Panc1 (cell line): ENCODE results near the gene TMEM91. TPM values are rescaled to one million over a fixed set of nuclear protein-coding genes. Genes with fewer than 3 reads are reported as not detected.

ENCODE experiments used
- ATAC-seq: fragments of 200-7000 bp; cut with Tn5 transposase; 2 replicates; pipeline ENCODE4 v1.9.1; 2020; ENCODE audit warnings: mild to moderate bottlenecking, moderate library complexity
- BruUV-seq: library from RNA; stranded (reverse); fragments of 400-500 nt; replicated peaks from 2 replicates; lab custom pipeline; 2021; lab: Mats Ljungman, UMichigan
- CTCF ChIA-PET: fragments of 300-600 bp; sonication (Branson Sonifier 250); formaldehyde crosslinking; loops from one replicate; lab custom pipeline; 2022; ENCODE audit warnings: antibody characterized with exemption; lab: Charles Lee
- POLR2A ChIA-PET: fragments of 300-600 bp; sonication (Branson Sonifier 250); formaldehyde crosslinking; loops from one replicate; lab custom pipeline; 2022; ENCODE audit warnings: antibody characterized with exemption; lab: Charles Lee
- DNase-seq: peaks from one replicate; pipeline ENCODE4 v3.0.0-alpha.2; 2010; ENCODE audit warnings: low read depth, low spot score
- H3K27ac ChIP-seq: 2 replicates; pipeline ENCODE4 v1.5.1; 2011; ENCODE audit warnings: mild to moderate bottlenecking, low read length, inconsistent platforms
- H3K27me3 ChIP-seq: fragments of 200-500 bp; sonication (Bioruptor generic); 2 replicates; pipeline ENCODE4 v1.6.0; 2014; ENCODE audit warnings: low read length, inconsistent platforms; ENCODE audit not compliant: control insufficient read depth, insufficient read depth
- H3K36me3 ChIP-seq: fragments of 200-500 bp; sonication (Bioruptor generic); 2 replicates; pipeline ENCODE4 v1.5.1; 2014; ENCODE audit warnings: inconsistent platforms, mild to moderate bottlenecking, low read length, moderate library complexity; ENCODE audit not compliant: control insufficient read depth, insufficient read depth
- H3K4me1 ChIP-seq: 2 replicates; pipeline ENCODE4 v1.5.1; 2011; ENCODE audit warnings: inconsistent platforms, mild to moderate bottlenecking, low read length, moderate library complexity; ENCODE audit not compliant: control insufficient read depth, insufficient read depth
- H3K4me3 ChIP-seq, 2 experiments: 2 replicates each; pipeline ENCODE4 v1.5.1; 2011 to 2012; ENCODE audit warnings: low read depth in 2 of 2, low read length in 2 of 2, mild to moderate bottlenecking in 2 of 2, inconsistent platforms in 1 of 2, moderate library complexity in 1 of 2
- H3K9me3 ChIP-seq: fragments of 200-500 bp; sonication (Bioruptor generic); 2 replicates; pipeline ENCODE4 v1.5.1; 2014; ENCODE audit warnings: low read depth, mild to moderate bottlenecking, inconsistent platforms, low read length, moderate library complexity; ENCODE audit not compliant: control insufficient read depth, insufficient read depth
- POLR2AphosphoS5 ChIP-seq: IDR thresholded peaks from 2 replicates; pipeline ENCODE4 v1.6.1; 2012; ENCODE audit warnings: mild to moderate bottlenecking, low read depth, low read length, moderate library complexity
- SIN3A ChIP-seq: IDR thresholded peaks from 2 replicates; pipeline ENCODE4 v1.6.1; 2012; ENCODE audit warnings: low read depth, mild to moderate bottlenecking, low read length, moderate library complexity, borderline replicate concordance; ENCODE audit not compliant: insufficient read depth
- TCF7L2 ChIP-seq: IDR thresholded peaks from 2 replicates; pipeline ENCODE4 v1.6.1; 2011; ENCODE audit warnings: mild to moderate bottlenecking, low read depth, low read length, inconsistent platforms
- in situ Hi-C: cut with HindIII; loops from 2 replicates; pipeline ENCODE4 v1.10.0; 2016; ENCODE audit warnings: low sequenced_read_pairs, low pct_unique_long_range_greater_than_20kb
- intact Hi-C: fragments of 100-400 bp; cut with micrococcal nuclease; formaldehyde crosslinking; loops from one replicate; pipeline ENCODE4 v1.10.0; 2022; ENCODE audit not compliant: unreplicated experiment
- total RNA-seq: library from RNA; stranded (reverse); gene quantifications from one replicate; pipeline ENCODE4 v1.2.1, GENCODE V29; 2021; ENCODE audit not compliant: unreplicated experiment
- TF ChIP-seq, protein P1 (sequence below): fragments of 450-650 bp; IDR thresholded peaks from 2 replicates; pipeline ENCODE4 v1.5.1; 2017; ENCODE audit warnings: mild to moderate bottlenecking
- TF ChIP-seq, protein P2 (sequence below), 2 experiments: IDR thresholded peaks; 2 replicates each; pipeline ENCODE4 v1.6.1; 2011 to 2012; ENCODE audit warnings: low read depth in 2 of 2, control low read depth in 1 of 2, low read length in 1 of 2, mild to moderate bottlenecking in 1 of 2, moderate library complexity in 1 of 2; ENCODE audit not compliant: insufficient read depth in 1 of 2

TMEM91 gene
- total RNA-seq, 1 experiment from 2014 or later, result 4.4 TPM

DNA sequence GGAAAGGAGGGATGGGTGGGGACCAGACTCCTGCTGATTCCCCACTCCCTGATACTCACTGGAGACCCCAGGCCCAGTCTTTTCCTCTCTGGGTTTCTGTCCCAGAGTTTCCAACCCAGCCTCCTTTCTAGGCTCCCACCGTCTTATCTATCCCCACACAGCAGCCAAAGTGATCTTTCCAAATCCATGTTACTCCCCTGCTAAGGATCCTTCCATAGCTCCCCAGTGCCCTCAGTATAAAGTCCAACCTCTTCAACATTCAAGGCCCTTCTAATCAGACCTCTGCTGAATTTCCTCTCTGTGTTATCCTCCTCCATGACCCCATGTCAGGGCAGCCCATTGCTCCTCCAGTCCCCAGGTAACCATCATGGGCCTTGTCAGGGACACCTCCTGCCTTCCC is 21.3 kb upstream of the TMEM91 start:
- H3K4me1 ChIP-seq, result peaks cover 5% of the 10 kb centered on the region; the same call in 1 of the 2 replicates
- H3K27me3 ChIP-seq, result no peaks in the 10 kb centered on the region
- no peak for ATAC-seq
- BruUV-seq, result no TSS peak
- ChIA-PET POLR2A (no interaction called here), CTCF (no interaction called here)
- no peak for DNase-seq
- no peaks in the 10 kb centered on the region for H3K9me3 ChIP-seq
- peaks cover 6% of the 10 kb centered on the region; the same call in 1 of the 2 replicates for H3K36me3 ChIP-seq
- H3K4me3 ChIP-seq, result no peak overlapping the region
- in situ Hi-C loops, result no loop called here
- intact Hi-C loops, result no loop called here
- no peak for TF ChIP-seq SIN3A
- TF ChIP-seq, protein P1, sequence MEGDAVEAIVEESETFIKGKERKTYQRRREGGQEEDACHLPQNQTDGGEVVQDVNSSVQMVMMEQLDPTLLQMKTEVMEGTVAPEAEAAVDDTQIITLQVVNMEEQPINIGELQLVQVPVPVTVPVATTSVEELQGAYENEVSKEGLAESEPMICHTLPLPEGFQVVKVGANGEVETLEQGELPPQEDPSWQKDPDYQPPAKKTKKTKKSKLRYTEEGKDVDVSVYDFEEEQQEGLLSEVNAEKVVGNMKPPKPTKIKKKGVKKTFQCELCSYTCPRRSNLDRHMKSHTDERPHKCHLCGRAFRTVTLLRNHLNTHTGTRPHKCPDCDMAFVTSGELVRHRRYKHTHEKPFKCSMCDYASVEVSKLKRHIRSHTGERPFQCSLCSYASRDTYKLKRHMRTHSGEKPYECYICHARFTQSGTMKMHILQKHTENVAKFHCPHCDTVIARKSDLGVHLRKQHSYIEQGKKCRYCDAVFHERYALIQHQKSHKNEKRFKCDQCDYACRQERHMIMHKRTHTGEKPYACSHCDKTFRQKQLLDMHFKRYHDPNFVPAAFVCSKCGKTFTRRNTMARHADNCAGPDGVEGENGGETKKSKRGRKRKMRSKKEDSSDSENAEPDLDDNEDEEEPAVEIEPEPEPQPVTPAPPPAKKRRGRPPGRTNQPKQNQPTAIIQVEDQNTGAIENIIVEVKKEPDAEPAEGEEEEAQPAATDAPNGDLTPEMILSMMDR, result no peak
- TF ChIP-seq, protein P2, sequence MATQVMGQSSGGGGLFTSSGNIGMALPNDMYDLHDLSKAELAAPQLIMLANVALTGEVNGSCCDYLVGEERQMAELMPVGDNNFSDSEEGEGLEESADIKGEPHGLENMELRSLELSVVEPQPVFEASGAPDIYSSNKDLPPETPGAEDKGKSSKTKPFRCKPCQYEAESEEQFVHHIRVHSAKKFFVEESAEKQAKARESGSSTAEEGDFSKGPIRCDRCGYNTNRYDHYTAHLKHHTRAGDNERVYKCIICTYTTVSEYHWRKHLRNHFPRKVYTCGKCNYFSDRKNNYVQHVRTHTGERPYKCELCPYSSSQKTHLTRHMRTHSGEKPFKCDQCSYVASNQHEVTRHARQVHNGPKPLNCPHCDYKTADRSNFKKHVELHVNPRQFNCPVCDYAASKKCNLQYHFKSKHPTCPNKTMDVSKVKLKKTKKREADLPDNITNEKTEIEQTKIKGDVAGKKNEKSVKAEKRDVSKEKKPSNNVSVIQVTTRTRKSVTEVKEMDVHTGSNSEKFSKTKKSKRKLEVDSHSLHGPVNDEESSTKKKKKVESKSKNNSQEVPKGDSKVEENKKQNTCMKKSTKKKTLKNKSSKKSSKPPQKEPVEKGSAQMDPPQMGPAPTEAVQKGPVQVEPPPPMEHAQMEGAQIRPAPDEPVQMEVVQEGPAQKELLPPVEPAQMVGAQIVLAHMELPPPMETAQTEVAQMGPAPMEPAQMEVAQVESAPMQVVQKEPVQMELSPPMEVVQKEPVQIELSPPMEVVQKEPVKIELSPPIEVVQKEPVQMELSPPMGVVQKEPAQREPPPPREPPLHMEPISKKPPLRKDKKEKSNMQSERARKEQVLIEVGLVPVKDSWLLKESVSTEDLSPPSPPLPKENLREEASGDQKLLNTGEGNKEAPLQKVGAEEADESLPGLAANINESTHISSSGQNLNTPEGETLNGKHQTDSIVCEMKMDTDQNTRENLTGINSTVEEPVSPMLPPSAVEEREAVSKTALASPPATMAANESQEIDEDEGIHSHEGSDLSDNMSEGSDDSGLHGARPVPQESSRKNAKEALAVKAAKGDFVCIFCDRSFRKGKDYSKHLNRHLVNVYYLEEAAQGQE (IDR thresholded peaks at IDR 0.05; ENCODE audit: insufficient read depth in 1 of 2, low read depth in 2 of 2, low read length in 1 of 2), result no peak
- TF ChIP-seq POLR2AphosphoS5, result no peak
- no peak for TF ChIP-seq TCF7L2
- H3K27ac ChIP-seq, result no peak overlapping the region

DNA sequence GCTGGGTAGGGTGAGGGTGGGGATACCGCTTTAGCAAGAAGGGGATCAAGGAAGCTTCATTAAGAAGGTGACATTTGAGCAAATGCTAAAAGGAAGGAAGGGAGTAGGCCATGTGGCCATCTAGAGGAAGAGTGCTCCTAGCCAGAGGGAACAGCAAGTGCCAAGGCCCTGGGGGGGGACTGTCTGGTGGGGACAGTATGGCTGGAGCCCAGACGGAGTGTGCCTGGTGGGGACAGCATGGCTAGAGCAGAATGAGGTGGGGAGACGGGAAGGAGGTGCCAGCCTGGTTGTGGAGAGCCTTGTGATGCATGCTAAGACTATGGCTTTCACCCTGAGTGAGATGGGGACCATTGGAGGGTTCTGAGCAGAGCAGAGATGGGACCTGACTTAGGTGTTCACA is 20.5 kb upstream of the TMEM91 start:
- in situ Hi-C loops (no loop called here), intact Hi-C loops (no loop called here)
- Histone ChIP-seq H3K4me3 (no peak overlapping the region), H3K27ac (no peak overlapping the region), H3K9me3 (no peaks in the 10 kb centered on the region), H3K4me1 (peaks cover 2% of the 10 kb centered on the region; the same call in 1 of the 2 replicates), H3K27me3 (no peaks in the 10 kb centered on the region), H3K36me3 (peaks cover 6% of the 10 kb centered on the region; the same call in 1 of the 2 replicates)
- CTCF ChIA-PET, result no interaction called here
- BruUV-seq, result no TSS peak
- ATAC-seq (no peak), DNase-seq (no peak)
- POLR2A ChIA-PET, result no interaction called here
- no peak for TF ChIP-seq SIN3A
- TF ChIP-seq, protein P1, result no peak
- TF ChIP-seq, protein P2 (IDR thresholded peaks at IDR 0.05; ENCODE audit: insufficient read depth in 1 of 2, low read depth in 2 of 2, low read length in 1 of 2), result no peak
- TF ChIP-seq TCF7L2, result no peak
- TF ChIP-seq POLR2AphosphoS5, result no peak
